Measurements from ENCODE around the gene MARK3. TPM values are rescaled to one million over a fixed set of nuclear protein-coding genes. Genes with fewer than 3 reads are reported as not detected.

The MARK3 gene
- total RNA-seq, 4 donors from 2014 or later, result 44.4 to 112 (median 67.5) TPM

- no peak for DNase-seq
- Histone ChIP-seq H3K4me3 (no peak overlapping the region), H3K4me1 (peaks cover 0 to 30% (median 13%) of the 10 kb centered on the region in 3 donors), H3K27ac (no peak overlapping the region), H3K27me3 (no peaks in the 10 kb centered on the region), H3K36me3 (peaks cover 0 to 17% (median 0%) of the 10 kb centered on the region in 3 donors), H3K9me3 (no peaks in the 10 kb centered on the region)
- WGBS, 2 donors, result 85 to 98% methylated on average over 3 of the region's 3 CpGs
- TF ChIP-seq CTCF (IDR thresholded peaks at IDR 0.05), result no peak
- TF ChIP-seq POLR2A (IDR thresholded peaks at IDR 0.05), result no peak
- intact Hi-C loops (cut with DNase I), result no loop called here
These were observed 45.1 kb downstream of the MARK3 start for GRCh38 chr14:103430358-103430757.

GRCh38 chr14:103432627-103433026 lies 47.4 kb downstream of the MARK3 start:
- TF ChIP-seq POLR2A (IDR thresholded peaks at IDR 0.05), result no peak
- no peak for TF ChIP-seq CTCF (IDR thresholded peaks at IDR 0.05)
- 81 to 82% methylated on average over 4 of the region's 4 CpGs for WGBS, 2 donors
- H3K9me3 ChIP-seq, result no peaks in the 10 kb centered on the region
- peaks cover 0 to 14% (median 0%) of the 10 kb centered on the region in 3 donors for H3K36me3 ChIP-seq
- no peak for DNase-seq
- H3K27ac ChIP-seq, result no peak overlapping the region
- intact Hi-C loops (cut with DNase I), result no loop called here
- H3K27me3 ChIP-seq, result no peaks in the 10 kb centered on the region
- peaks cover 0 to 25% (median 11%) of the 10 kb centered on the region in 3 donors for H3K4me1 ChIP-seq
- H3K4me3 ChIP-seq, result no peak overlapping the region

GRCh38 chr14:103433916-103434563 lies 48.8 kb downstream of the MARK3 start:
- Histone ChIP-seq H3K27me3 (no peaks in the 10 kb centered on the region), H3K9me3 (no peaks in the 10 kb centered on the region), H3K36me3 (peaks cover 0 to 25% (median 0%) of the 10 kb centered on the region in 3 donors), H3K4me3 (no peak overlapping the region), H3K27ac (no peak overlapping the region), H3K4me1 (peaks cover 0 to 11% (median 3%) of the 10 kb centered on the region in 3 donors)
- no peak for DNase-seq
- intact Hi-C loops (cut with DNase I), result no loop called here
- TF ChIP-seq POLR2A (IDR thresholded peaks at IDR 0.05) (no peak), CTCF (IDR thresholded peaks at IDR 0.05) (no peak)
- 85 to 90% methylated on average over 10 of the region's 10 CpGs for WGBS, 2 donors

GRCh38 chr14:103434868-103435442 lies 49.7 kb downstream of the MARK3 start:
- H3K27ac ChIP-seq, result no peak overlapping the region
- peaks cover 0 to 6% (median 0%) of the 10 kb centered on the region in 3 donors for H3K4me1 ChIP-seq
- no peaks in the 10 kb centered on the region for H3K9me3 ChIP-seq
- no peak overlapping the region for H3K4me3 ChIP-seq
- WGBS, 2 donors, result 77 to 82% methylated on average over 5 to 6 of the region's 6 CpGs
- TF ChIP-seq POLR2A (IDR thresholded peaks at IDR 0.05), result no peak
- TF ChIP-seq CTCF (IDR thresholded peaks at IDR 0.05), result no peak
- H3K27me3 ChIP-seq, result no peaks in the 10 kb centered on the region
- peaks cover 0 to 34% (median under 1%) of the 10 kb centered on the region in 3 donors for H3K36me3 ChIP-seq
- intact Hi-C loops (cut with DNase I), result no loop called here
- no peak for DNase-seq

GRCh38 chr14:103436533-103436932 lies 51.3 kb downstream of the MARK3 start:
- H3K27me3 ChIP-seq, result no peaks in the 10 kb centered on the region
- intact Hi-C loops (cut with DNase I), result no loop called here
- peaks cover 0 to 6% (median 0%) of the 10 kb centered on the region in 3 donors for H3K4me1 ChIP-seq
- no peak for DNase-seq
- H3K27ac ChIP-seq, result no peak overlapping the region
- TF ChIP-seq CTCF (IDR thresholded peaks at IDR 0.05) (no peak), POLR2A (IDR thresholded peaks at IDR 0.05) (no peak)
- no peaks in the 10 kb centered on the region for H3K9me3 ChIP-seq
- WGBS, 2 donors, result 61 to 88% methylated on average over 4 to 5 of the region's 5 CpGs
- H3K4me3 ChIP-seq, result no peak overlapping the region
- peaks cover 0 to 40% (median 7%) of the 10 kb centered on the region in 3 donors for H3K36me3 ChIP-seq
